Tibial artery (tissue), 4 donors: ENCODE results near the gene LITAF.
"Not testable (repeated sequence)": the region's sequence is repeated elsewhere in the genome, so short reads cannot be mapped to it uniquely, and the experiment has no call there.

Experiments
- DNase-seq, 2 donors: peaks; one replicate each; pipeline ENCODE4 v3.0.0-alpha.2; 2019
- H3K27ac ChIP-seq, 2 donors: fragments of 200-600 bp; sonication (generic) in 1 of 2; 1 replicate in 1 of 2; 2 replicates in 1 of 2; pipeline ENCODE4 v1.5.1; 2018 to 2019; ENCODE audit warnings: mild to moderate bottlenecking in 1 of 2
- H3K27me3 ChIP-seq, 2 donors: fragments of 200-600 bp; sonication (generic) in 1 of 2; one replicate each; pipeline versions ENCODE4 v1.5.1 to v1.6.0; 2016 to 2019
- H3K36me3 ChIP-seq, 3 donors: fragments of 200-600 bp; sonication (generic) in 2 of 3; one replicate each; pipeline ENCODE4 v1.5.1; 2016 to 2019; ENCODE audit warnings: mild to moderate bottlenecking in 2 of 3
- H3K4me1 ChIP-seq, 4 donors: fragments of 200-600 bp; sonication (generic) in 2 of 4; 1 replicate in 3 of 4; 2 replicates in 1 of 4; pipeline ENCODE4 v1.5.1; 2016 to 2019
- H3K4me3 ChIP-seq, 2 donors: fragments of 200-600 bp; sonication (generic) in 1 of 2; 1 replicate in 1 of 2; 2 replicates in 1 of 2; pipeline ENCODE4 v1.5.1; 2018 to 2019; ENCODE audit warnings: mild to moderate bottlenecking in 2 of 2
- H3K9me3 ChIP-seq, 3 donors: fragments of 200-600 bp; sonication (generic) in 1 of 3; one replicate each; pipeline ENCODE4 v1.5.1; 2016 to 2019
- CTCF ChIP-seq, 2 experiments: fragments of 200-600 bp in 1 of 2; fragments of 450-650 bp in 1 of 2; IDR thresholded peaks; one replicate each; pipeline ENCODE4 v1.5.1; 2017 to 2019; ENCODE audit warnings: antibody characterized with exemption in 2 of 2, mild to moderate bottlenecking in 1 of 2, moderate library complexity in 1 of 2
- intact Hi-C: fragments of 100-400 bp; cut with DNase I; formaldehyde crosslinking; loops from one replicate; pipeline ENCODE4 v1.15.0; 2023; ENCODE audit warnings: low total_unique reads

The LITAF gene

GRCh38 chr16:11514283-11514682 lies 72.4 kb downstream of the LITAF start:
- H3K27ac ChIP-seq: no peak overlapping the region
- no peak overlapping the region for H3K4me3 ChIP-seq
- DNase-seq: no peak
- H3K27me3 ChIP-seq: no peaks in the 10 kb centered on the region
- intact Hi-C loops: no loop called here
- no peaks in the 10 kb centered on the region for H3K4me1 ChIP-seq
- TF ChIP-seq CTCF (IDR thresholded peaks at IDR 0.05): no peak
- H3K36me3 ChIP-seq: no peaks in the 10 kb centered on the region
- H3K9me3 ChIP-seq: no peaks in the 10 kb centered on the region

- H3K36me3 ChIP-seq, H3K9me3 ChIP-seq, H3K27me3 ChIP-seq, intact Hi-C loops, H3K27ac ChIP-seq, H3K4me1 ChIP-seq, DNase-seq, H3K4me3 ChIP-seq: not testable (repeated sequence)
Measured at GRCh38 chr16:11513366-11513765, 73.4 kb downstream of the LITAF start.

- Histone ChIP-seq H3K27me3 (no peaks in the 10 kb centered on the region), H3K4me1 (no peaks in the 10 kb centered on the region), H3K27ac (no peak overlapping the region), H3K36me3 (no peaks in the 10 kb centered on the region), H3K4me3 (no peak overlapping the region), H3K9me3 (no peaks in the 10 kb centered on the region)
- no peak for DNase-seq
- intact Hi-C loops: no loop called here
- no peak for TF ChIP-seq CTCF (IDR thresholded peaks at IDR 0.05)
Measured at GRCh38 chr16:11511801-11512200, 74.9 kb downstream of the LITAF start.

GRCh38 chr16:11511328-11511727 lies 75.4 kb downstream of the LITAF start:
- TF ChIP-seq CTCF (IDR thresholded peaks at IDR 0.05): no peak
- Histone ChIP-seq H3K36me3 (no peaks in the 10 kb centered on the region), H3K27ac (no peak overlapping the region), H3K4me1 (no peaks in the 10 kb centered on the region), H3K9me3 (no peaks in the 10 kb centered on the region), H3K27me3 (no peaks in the 10 kb centered on the region), H3K4me3 (no peak overlapping the region)
- DNase-seq: no peak
- intact Hi-C loops: no loop called here

GRCh38 chr16:11510178-11510973 lies 76.3 kb downstream of the LITAF start:
- Histone ChIP-seq H3K4me3 (no peak overlapping the region), H3K27me3 (no peaks in the 10 kb centered on the region), H3K27ac (no peak overlapping the region), H3K9me3 (no peaks in the 10 kb centered on the region), H3K4me1 (no peaks in the 10 kb centered on the region), H3K36me3 (no peaks in the 10 kb centered on the region)
- no peak for TF ChIP-seq CTCF (IDR thresholded peaks at IDR 0.05)
- no peak for DNase-seq
- intact Hi-C loops: no loop called here

GRCh38 chr16:11507991-11508390 lies 78.7 kb downstream of the LITAF start:
- Histone ChIP-seq H3K9me3 (no peaks in the 10 kb centered on the region), H3K4me1 (peaks cover 0 to 9% (median 0%) of the 10 kb centered on the region in 4 donors), H3K4me3 (no peak overlapping the region), H3K27me3 (no peaks in the 10 kb centered on the region), H3K27ac (no peak overlapping the region), H3K36me3 (no peaks in the 10 kb centered on the region)
- TF ChIP-seq CTCF (IDR thresholded peaks at IDR 0.05): no peak
- DNase-seq: no peak
- intact Hi-C loops: no loop called here
